Psoas muscle (tissue), 8 donors: ENCODE measurements around the gene GPR62. TPM values are rescaled to one million over a fixed set of nuclear protein-coding genes. Genes with fewer than 3 reads are reported as not detected.

Source experiments
- ATAC-seq, 4 donors: fragments of 200-7000 bp; cut with Tn5 transposase; one replicate each; pipeline ENCODE4 v1.9.1; 2020; ENCODE audit warnings: moderate library complexity in 3 of 4, mild to moderate bottlenecking in 2 of 4
- DNase-seq, 2 donors: peaks; one replicate each; pipeline ENCODE4 v3.0.0-alpha.2; 2020
- H3K27ac ChIP-seq: fragments of 200-600 bp; one replicate; pipeline ENCODE4 v1.8.0; 2022
- H3K27me3 ChIP-seq, 3 donors: fragments of 200-600 bp in 1 of 3; one replicate each; pipeline versions ENCODE4 v1.6.1 to v1.8.0; 2013 to 2022; ENCODE audit warnings: low read length in 2 of 3, mild to moderate bottlenecking in 2 of 3, moderate library complexity in 1 of 3; ENCODE audit not compliant: insufficient read depth in 3 of 3
- H3K36me3 ChIP-seq, 2 donors: fragments of 200-600 bp in 1 of 2; one replicate each; pipeline versions ENCODE4 v1.6.1 to v1.8.0; 2013 to 2022; ENCODE audit warnings: low read depth in 1 of 2, mild to moderate bottlenecking in 1 of 2, moderate library complexity in 1 of 2; ENCODE audit not compliant: insufficient read depth in 1 of 2
- H3K4me1 ChIP-seq: fragments of 200-600 bp; one replicate; pipeline ENCODE4 v1.8.0; 2022
- H3K4me3 ChIP-seq: fragments of 200-600 bp; one replicate; pipeline ENCODE4 v1.8.0; 2022; ENCODE audit warnings: mild to moderate bottlenecking
- H3K9me3 ChIP-seq: fragments of 200-600 bp; one replicate; pipeline ENCODE4 v1.8.0; 2022
- CTCF ChIP-seq: fragments of 200-600 bp; IDR thresholded peaks from one replicate; pipeline ENCODE4 v1.8.0; 2022; ENCODE audit warnings: antibody characterized with exemption
- WGBS, 3 donors: extraction: QIAGEN DNeasy Blood & Tissue Kit; methylation state at CpG; one replicate each; pipeline versions ENCODE4 v1.1.6 to v1.1.7; 2013; 5-methylcytosine and 5-hydroxymethylcytosine counted together
- intact Hi-C, 2 donors: fragments of 100-400 bp; cut with DNase I; formaldehyde crosslinking; loops; one replicate each; pipeline versions ENCODE4 v1.11.0 to v1.14.2; 2022
- polyA plus RNA-seq, 3 donors: library from polyadenylated mRNA; stranded (reverse); fragments of 200-250 nt; gene quantifications; one replicate each; pipeline ENCODE4 v1.2.3, GENCODE V29; 2013
- total RNA-seq, 4 donors: library from RNA; stranded (reverse); fragmentation: NEBNext Ultra II Directional in 2 of 4; extraction: Animal tissue kit (Norgen Biotek cat#: 25700) in 2 of 4; gene quantifications; one replicate each; pipeline versions ENCODE4 v1.2.1 to v1.2.4, GENCODE V29; 2021 to 2023
- donor health status: healthy with polysubstance abuse.
- donor health status: DM: no; HTN: no; CAD: no; lungs with moderate emphysema.
- donor health status: Bipolar disorder and iron deficiency.
- donor health status: healthy.
- donor health status: DM: yes; HTN: yes; CAD: no.
- donor health status: DM: no; HTN: no; CAD: no.
- donor health status: DM: no; HTN: no; CAD: no.
- donor health status: DM: yes; HTN: yes; CAD: no.

GPR62 gene
- total and polyA plus RNA-seq, 7 donors: 0.04 to 0.93 (median 0.20) TPM

- WGBS, 3 donors: 2 to 3% (median 3%) methylated on average over 64 to 97 of the region's 97 CpGs
- Histone ChIP-seq H3K9me3 (no peaks in the 10 kb centered on the region), H3K27ac (peak overlapping the region; percentile 82), H3K4me3 (peak overlapping the region; percentile 66), H3K4me1 (peaks cover 16% of the 10 kb centered on the region), H3K36me3 (peaks cover 0 to 47% of the 10 kb centered on the region in 2 donors), H3K27me3 (no peaks in the 10 kb centered on the region)
- TF ChIP-seq CTCF: peak; percentile 45
- peak; percentile 78 to 81 (median 80) for ATAC-seq
- peak; percentile 78 to 82 for DNase-seq
- intact Hi-C loops: no loop called here
Measured at GRCh38 chr3:51955893-51956770, 951 bp downstream of the GPR62 start.

GRCh38 chr3:51957520-51958205, 2.5 kb downstream of the GPR62 start:
- WGBS, 3 donors: 88 to 90% (median 90%) methylated on average over 14 to 15 of the region's 15 CpGs
- no peak for DNase-seq

GRCh38 chr3:51958603-51959521, 3.7 kb downstream of the GPR62 start:
- no peak for ATAC-seq
- Histone ChIP-seq H3K4me3 (no peak overlapping the region), H3K27me3 (no peaks in the 10 kb centered on the region), H3K4me1 (peaks cover 38% of the 10 kb centered on the region), H3K36me3 (peaks cover 0 to 49% of the 10 kb centered on the region in 2 donors), H3K27ac (no peak overlapping the region), H3K9me3 (no peaks in the 10 kb centered on the region)
- 92 to 95% (median 93%) methylated on average over 20 of the region's 20 CpGs for WGBS, 3 donors
- intact Hi-C loops: no loop called here
- no peak for DNase-seq
- TF ChIP-seq CTCF: no peak

More at GRCh38 chr3:51957520-51958205, 2.5 kb downstream of the GPR62 start:
- intact Hi-C loops: no loop called here
- Histone ChIP-seq H3K27me3 (no peaks in the 10 kb centered on the region), H3K4me1 (peaks cover 26% of the 10 kb centered on the region), H3K9me3 (no peaks in the 10 kb centered on the region), H3K27ac (peak overlapping the region; percentile 82), H3K36me3 (peaks cover 0 to 49% of the 10 kb centered on the region in 2 donors), H3K4me3 (no peak overlapping the region)
- TF ChIP-seq CTCF: no peak
- ATAC-seq: no peak

GRCh38 chr3:51959651-51960050, 4.5 kb downstream of the GPR62 start:
- ATAC-seq (no peak), DNase-seq (no peak)
- H3K4me1 ChIP-seq: peaks cover 46% of the 10 kb centered on the region
- no peak overlapping the region for H3K27ac ChIP-seq
- TF ChIP-seq CTCF: no peak
- no peak overlapping the region for H3K4me3 ChIP-seq
- intact Hi-C loops: no loop called here
- H3K9me3 ChIP-seq: no peaks in the 10 kb centered on the region
- 93 to 97% (median 97%) methylated on average over 7 of the region's 7 CpGs for WGBS, 3 donors
- peaks cover 0 to 49% of the 10 kb centered on the region in 2 donors for H3K36me3 ChIP-seq
- H3K27me3 ChIP-seq: no peaks in the 10 kb centered on the region
